Bronchial epithelial cell (primary cell): ENCODE measurements around the gene GZMM. TPM values are rescaled to one million over a fixed set of nuclear protein-coding genes. Genes with fewer than 3 reads are reported as not detected.

ENCODE experiments used
- DNase-seq: peaks from one replicate; pipeline ENCODE4 v3.0.0-alpha.2; 2010; ENCODE audit warnings: low read depth
- FAIRE-seq: peaks from 2 replicates; lab custom pipeline; 2011; peaks lifted over from hg19 to GRCh38; lab: Jason Lieb, UNC
- H3K27me3 ChIP-seq: 2 replicates; pipeline ENCODE4 v1.5.1; 2011; ENCODE audit warnings: low read length; ENCODE audit not compliant: control insufficient read depth, insufficient read depth
- H3K36me3 ChIP-seq: 2 replicates; pipeline ENCODE4 v1.5.1; 2011; ENCODE audit warnings: low read length; ENCODE audit not compliant: control insufficient read depth, insufficient read depth
- H3K4me3 ChIP-seq: 2 replicates; pipeline ENCODE4 v1.5.1; 2011; ENCODE audit warnings: mild to moderate bottlenecking, low read depth, low read length, control low read depth
- total RNA-seq: library from RNA; depleted of rRNA; stranded (reverse); fragments of >200 nt; gene quantifications from 2 replicates; pipeline ENCODE4 v1.2.1, GENCODE V29; 2014
- TF ChIP-seq, protein P1 (sequence below): IDR thresholded peaks from 2 replicates; pipeline ENCODE4 v1.5.1; 2011; ENCODE audit warnings: mild to moderate bottlenecking, moderate library complexity, low read length, control low read depth, inconsistent platforms; ENCODE audit not compliant: insufficient read depth, severe bottlenecking

GZMM gene
- total RNA-seq, 1 donor from 2014 or later = not detected

DNA sequence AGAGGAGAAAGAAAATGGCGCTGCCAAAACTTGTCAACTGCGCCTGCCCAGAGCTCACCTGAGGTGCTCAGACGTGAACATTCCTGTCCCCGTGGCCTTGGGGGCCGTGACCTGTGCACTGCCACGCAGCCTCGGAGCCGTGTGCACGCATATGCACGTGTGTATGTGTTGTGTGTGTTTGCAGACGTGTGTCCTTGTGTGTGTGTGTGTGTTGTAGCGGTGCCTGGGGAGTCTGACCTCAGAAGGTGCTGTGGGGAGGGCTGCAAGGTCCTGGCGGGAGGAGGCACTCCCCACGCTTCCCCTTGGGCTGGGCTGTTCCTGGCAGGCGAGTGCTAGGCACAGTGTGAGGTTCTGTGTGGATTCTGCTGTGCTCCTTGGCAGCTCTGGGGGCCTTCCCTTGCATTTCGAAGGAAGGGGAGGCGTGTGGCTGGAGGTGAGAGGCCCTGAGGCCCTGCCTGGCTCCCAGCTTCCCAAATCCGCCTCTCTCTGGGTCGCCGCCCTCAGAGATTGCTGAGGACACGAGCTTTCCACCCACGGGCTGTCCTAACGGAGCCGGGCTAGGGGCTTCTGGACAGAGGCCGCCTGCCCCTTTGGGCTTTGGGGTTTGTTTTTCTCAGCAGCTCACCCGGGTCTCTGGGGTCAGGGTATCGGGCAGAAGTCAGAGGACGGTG, 33.0 kb downstream of the GZMM start:
- TF ChIP-seq, protein P1, sequence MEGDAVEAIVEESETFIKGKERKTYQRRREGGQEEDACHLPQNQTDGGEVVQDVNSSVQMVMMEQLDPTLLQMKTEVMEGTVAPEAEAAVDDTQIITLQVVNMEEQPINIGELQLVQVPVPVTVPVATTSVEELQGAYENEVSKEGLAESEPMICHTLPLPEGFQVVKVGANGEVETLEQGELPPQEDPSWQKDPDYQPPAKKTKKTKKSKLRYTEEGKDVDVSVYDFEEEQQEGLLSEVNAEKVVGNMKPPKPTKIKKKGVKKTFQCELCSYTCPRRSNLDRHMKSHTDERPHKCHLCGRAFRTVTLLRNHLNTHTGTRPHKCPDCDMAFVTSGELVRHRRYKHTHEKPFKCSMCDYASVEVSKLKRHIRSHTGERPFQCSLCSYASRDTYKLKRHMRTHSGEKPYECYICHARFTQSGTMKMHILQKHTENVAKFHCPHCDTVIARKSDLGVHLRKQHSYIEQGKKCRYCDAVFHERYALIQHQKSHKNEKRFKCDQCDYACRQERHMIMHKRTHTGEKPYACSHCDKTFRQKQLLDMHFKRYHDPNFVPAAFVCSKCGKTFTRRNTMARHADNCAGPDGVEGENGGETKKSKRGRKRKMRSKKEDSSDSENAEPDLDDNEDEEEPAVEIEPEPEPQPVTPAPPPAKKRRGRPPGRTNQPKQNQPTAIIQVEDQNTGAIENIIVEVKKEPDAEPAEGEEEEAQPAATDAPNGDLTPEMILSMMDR = no peak
- H3K27me3 ChIP-seq = no peaks in the 10 kb centered on the region
- no peak overlapping the region for H3K4me3 ChIP-seq
- peaks cover 26% of the 10 kb centered on the region for H3K36me3 ChIP-seq
- no peak for DNase-seq
- no peak for FAIRE-seq

DNA sequence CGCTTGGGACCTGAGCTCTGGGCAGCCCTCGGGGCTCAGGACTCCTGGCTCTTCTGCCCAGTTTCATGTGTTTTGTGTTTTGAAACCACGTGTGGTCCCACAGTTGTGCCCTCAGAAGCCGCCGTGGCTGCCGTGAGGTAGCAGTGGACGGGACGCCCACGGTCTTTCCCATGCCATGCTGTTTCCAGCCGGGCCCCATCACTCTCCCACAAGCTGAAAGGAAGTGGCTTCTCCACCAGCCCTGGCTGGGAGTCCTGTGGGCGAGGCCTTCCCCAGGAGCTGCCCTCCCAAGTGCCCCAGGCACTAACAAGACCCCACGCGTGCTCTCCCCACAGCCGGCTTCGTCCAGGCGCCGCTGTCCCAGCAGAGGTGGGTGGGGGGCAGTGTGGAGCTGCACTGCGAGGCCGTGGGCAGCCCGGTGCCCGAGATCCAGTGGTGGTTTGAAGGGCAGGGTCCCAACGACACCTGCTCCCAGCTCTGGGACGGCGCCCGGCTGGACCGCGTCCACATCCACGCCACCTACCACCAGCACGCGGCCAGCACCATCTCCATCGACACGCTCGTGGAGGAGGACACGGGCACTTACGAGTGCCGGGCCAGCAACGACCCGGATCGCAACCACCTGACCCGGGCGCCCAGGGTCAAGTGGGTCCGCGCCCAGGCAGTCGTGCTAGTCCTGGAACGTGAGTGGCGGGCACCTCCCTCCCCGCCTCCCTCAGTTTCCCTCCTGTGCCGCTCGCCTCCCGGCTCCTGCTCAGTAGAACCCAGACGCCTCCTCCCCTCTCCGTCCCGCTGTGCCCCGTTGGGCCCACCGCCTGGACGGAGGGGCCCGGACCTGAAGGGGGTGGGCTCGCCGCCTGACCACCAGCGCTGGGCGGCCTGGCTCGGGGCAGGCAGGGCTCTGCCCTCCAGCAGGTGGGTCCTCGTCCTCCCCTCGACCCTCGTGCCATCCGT, 33.9 kb downstream of the GZMM start:
- FAIRE-seq (no peak), DNase-seq (no peak)
- Histone ChIP-seq H3K36me3 (peaks cover 28% of the 10 kb centered on the region), H3K27me3 (no peaks in the 10 kb centered on the region), H3K4me3 (no peak overlapping the region)
- TF ChIP-seq, protein P1 = no peak

GRCh38 chr19:579111-579841, 35.4 kb downstream of the GZMM start:
- DNase-seq (no peak), FAIRE-seq (no peak)
- Histone ChIP-seq H3K36me3 (peaks cover 34% of the 10 kb centered on the region), H3K4me3 (no peak overlapping the region), H3K27me3 (no peaks in the 10 kb centered on the region)
- TF ChIP-seq, protein P1 = no peak

GRCh38 chr19:579842-580155, 35.9 kb downstream of the GZMM start:
- DNase-seq (no peak), FAIRE-seq (no peak)
- Histone ChIP-seq H3K36me3 (peaks cover 34% of the 10 kb centered on the region), H3K4me3 (no peak overlapping the region), H3K27me3 (no peaks in the 10 kb centered on the region)
- TF ChIP-seq, protein P1 = no peak

DNA sequence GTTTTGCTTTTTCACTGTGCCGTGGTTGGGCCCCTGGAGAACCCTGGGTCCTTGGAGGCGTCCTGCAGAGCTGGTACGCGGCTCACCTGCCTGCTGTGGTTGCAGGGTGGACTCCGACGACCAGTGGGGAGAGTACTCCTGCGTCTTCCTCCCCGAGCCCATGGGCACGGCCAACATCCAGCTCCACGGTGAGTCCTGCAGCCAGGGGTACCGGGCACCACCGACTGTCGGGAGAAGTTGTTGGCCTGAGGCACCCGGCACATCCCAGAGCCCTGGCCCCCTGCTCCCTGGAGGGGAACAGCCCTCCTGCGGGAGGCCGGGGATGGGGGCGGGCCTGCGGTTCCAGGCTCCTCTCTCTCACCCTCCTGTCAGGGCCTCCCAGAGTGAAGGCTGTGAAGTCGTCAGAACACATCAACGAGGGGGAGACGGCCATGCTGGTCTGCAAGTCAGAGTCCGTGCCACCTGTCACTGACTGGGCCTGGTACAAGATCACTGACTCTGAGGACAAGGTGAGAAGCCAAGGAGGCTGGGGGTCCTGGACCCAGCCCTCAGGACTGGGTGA, 36.5 kb downstream of the GZMM start:
- TF ChIP-seq, protein P1 = no peak
- no peaks in the 10 kb centered on the region for H3K27me3 ChIP-seq
- peaks cover 33% of the 10 kb centered on the region for H3K36me3 ChIP-seq
- FAIRE-seq (no peak), DNase-seq (no peak)
- H3K4me3 ChIP-seq = no peak overlapping the region
